ENCODE measurements around the gene WDR89.

The WDR89 gene

DNA sequence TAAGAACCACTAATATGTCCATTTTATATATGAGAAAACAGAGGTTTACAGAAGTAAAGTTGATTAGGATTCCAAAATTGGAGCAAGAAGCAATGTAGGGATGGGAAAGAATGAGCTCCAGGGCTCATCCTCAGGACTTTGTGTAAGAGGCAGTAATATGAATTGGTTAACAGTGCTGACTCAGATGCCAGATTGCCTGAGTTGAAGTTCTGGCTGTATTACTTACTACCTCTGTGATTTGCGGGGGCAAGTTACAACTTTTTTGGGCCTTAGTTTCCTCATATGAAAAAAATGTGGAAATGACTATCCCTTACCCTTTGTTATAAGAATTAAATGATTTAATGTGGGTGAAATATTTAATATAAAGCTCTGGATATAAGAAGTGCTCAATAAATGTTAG lies 63.4 kb downstream of the WDR89 start:
- Histone ChIP-seq H3K9me2 (replicated peaks; ENCODE audit: low read depth, low read length) (no peaks in the 10 kb centered on the region), H3K4me1 (ENCODE audit: insufficient read depth, low read length, poor library complexity, severe bottlenecking) (no peaks in the 10 kb centered on the region), H3K9ac (ENCODE audit: low read depth, low read length, poor library complexity, severe bottlenecking) (no peak overlapping the region), H2AFZ (ENCODE audit: low read length) (no peak overlapping the region), H3K79me2 (ENCODE audit: insufficient read depth, low read length) (no peaks in the 10 kb centered on the region), H3K36me3 (ENCODE audit: insufficient read depth, low read length) (no peaks in the 10 kb centered on the region), H3K27me3 (ENCODE audit: insufficient read depth, low read length, poor library complexity, severe bottlenecking) (no peaks in the 10 kb centered on the region), H3K4me3 (ENCODE audit: low read length, poor library complexity, severe bottlenecking) (no peak overlapping the region), H3K4me2 (ENCODE audit: low read depth, low read length, poor library complexity, severe bottlenecking) (no peak overlapping the region), H3F3A (ENCODE audit: low read depth) (no peaks in the 10 kb centered on the region), H4K20me1 (ENCODE audit: insufficient read depth, low read length, poor library complexity, severe bottlenecking) (no peaks in the 10 kb centered on the region), H3K9me3 (ENCODE audit: insufficient read depth, low read depth, low read length) (no peaks in the 10 kb centered on the region)
- no peak for TF ChIP-seq EZH2phosphoT487 (IDR thresholded peaks at IDR 0.05; ENCODE audit: borderline replicate concordance)
- TF ChIP-seq, protein P1, sequence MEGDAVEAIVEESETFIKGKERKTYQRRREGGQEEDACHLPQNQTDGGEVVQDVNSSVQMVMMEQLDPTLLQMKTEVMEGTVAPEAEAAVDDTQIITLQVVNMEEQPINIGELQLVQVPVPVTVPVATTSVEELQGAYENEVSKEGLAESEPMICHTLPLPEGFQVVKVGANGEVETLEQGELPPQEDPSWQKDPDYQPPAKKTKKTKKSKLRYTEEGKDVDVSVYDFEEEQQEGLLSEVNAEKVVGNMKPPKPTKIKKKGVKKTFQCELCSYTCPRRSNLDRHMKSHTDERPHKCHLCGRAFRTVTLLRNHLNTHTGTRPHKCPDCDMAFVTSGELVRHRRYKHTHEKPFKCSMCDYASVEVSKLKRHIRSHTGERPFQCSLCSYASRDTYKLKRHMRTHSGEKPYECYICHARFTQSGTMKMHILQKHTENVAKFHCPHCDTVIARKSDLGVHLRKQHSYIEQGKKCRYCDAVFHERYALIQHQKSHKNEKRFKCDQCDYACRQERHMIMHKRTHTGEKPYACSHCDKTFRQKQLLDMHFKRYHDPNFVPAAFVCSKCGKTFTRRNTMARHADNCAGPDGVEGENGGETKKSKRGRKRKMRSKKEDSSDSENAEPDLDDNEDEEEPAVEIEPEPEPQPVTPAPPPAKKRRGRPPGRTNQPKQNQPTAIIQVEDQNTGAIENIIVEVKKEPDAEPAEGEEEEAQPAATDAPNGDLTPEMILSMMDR (conservative IDR thresholded peaks at IDR 0.05; ENCODE audit: low read length), result no peak

DNA sequence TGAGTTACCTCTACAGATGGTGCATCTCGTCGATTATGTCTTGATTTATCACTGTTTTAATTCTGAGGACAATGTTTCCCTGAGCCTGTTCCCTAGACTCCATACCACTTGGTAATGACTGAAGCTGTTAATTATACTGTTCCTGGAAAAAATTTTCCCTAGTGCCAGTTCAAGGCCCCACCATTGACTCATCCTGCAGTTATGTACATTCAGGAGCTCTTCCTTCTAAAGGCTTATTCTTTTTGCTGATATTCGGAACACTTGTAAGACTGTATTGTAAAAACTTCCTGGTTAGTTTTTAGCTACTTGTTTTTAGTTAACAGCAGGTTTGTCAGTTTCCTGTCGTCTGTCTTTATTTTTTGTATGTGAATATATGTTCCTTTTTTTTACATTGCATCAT lies 68.1 kb downstream of the WDR89 start:
- no peak overlapping the region for H3K9ac ChIP-seq (ENCODE audit: low read depth, low read length, poor library complexity, severe bottlenecking)
- no peaks in the 10 kb centered on the region for H3K27me3 ChIP-seq (ENCODE audit: insufficient read depth, low read length, poor library complexity, severe bottlenecking)
- H3K4me3 ChIP-seq (ENCODE audit: low read length, poor library complexity, severe bottlenecking), result no peak overlapping the region
- no peak overlapping the region for H2AFZ ChIP-seq (ENCODE audit: low read length)
- no peaks in the 10 kb centered on the region for H3K9me3 ChIP-seq (ENCODE audit: insufficient read depth, low read depth, low read length)
- no peaks in the 10 kb centered on the region for H3K79me2 ChIP-seq (ENCODE audit: insufficient read depth, low read length)
- H4K20me1 ChIP-seq (ENCODE audit: insufficient read depth, low read length, poor library complexity, severe bottlenecking), result no peaks in the 10 kb centered on the region
- H3F3A ChIP-seq (ENCODE audit: low read depth), result no peaks in the 10 kb centered on the region
- no peak for TF ChIP-seq EZH2phosphoT487 (IDR thresholded peaks at IDR 0.05; ENCODE audit: borderline replicate concordance)
- TF ChIP-seq, protein P1 (conservative IDR thresholded peaks at IDR 0.05; ENCODE audit: low read length), result no peak
- H3K36me3 ChIP-seq (ENCODE audit: insufficient read depth, low read length), result no peaks in the 10 kb centered on the region
- H3K4me2 ChIP-seq (ENCODE audit: low read depth, low read length, poor library complexity, severe bottlenecking), result no peak overlapping the region
- no peaks in the 10 kb centered on the region for H3K9me2 ChIP-seq (replicated peaks; ENCODE audit: low read depth, low read length)
- H3K4me1 ChIP-seq (ENCODE audit: insufficient read depth, low read length, poor library complexity, severe bottlenecking), result no peaks in the 10 kb centered on the region

DNA sequence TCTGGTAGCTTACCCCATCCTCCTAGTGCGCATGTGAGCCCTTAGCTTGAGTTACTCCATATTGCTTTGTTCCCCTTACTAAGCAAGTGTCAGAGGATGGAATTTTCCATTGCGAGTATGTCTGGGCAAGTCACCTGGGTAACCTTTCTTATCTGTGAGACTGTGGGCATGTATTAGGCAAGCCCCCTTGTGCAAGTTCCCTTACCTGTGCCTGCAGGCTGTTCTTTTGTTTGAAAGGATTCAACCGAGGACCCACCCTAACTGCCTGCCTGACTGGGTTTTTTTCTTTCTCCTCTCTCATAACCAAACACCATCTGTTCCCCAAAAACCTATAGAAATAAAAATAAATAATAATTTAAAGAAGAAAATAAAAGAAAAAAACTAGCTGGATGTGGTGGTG lies 76.2 kb downstream of the WDR89 start:
- Histone ChIP-seq H3K9me3 (ENCODE audit: insufficient read depth, low read depth, low read length) (no peaks in the 10 kb centered on the region), H3K4me3 (ENCODE audit: low read length, poor library complexity, severe bottlenecking) (no peak overlapping the region), H3K27me3 (ENCODE audit: insufficient read depth, low read length, poor library complexity, severe bottlenecking) (no peaks in the 10 kb centered on the region), H3K4me2 (ENCODE audit: low read depth, low read length, poor library complexity, severe bottlenecking) (no peak overlapping the region), H4K20me1 (ENCODE audit: insufficient read depth, low read length, poor library complexity, severe bottlenecking) (no peaks in the 10 kb centered on the region), H3K4me1 (ENCODE audit: insufficient read depth, low read length, poor library complexity, severe bottlenecking) (no peaks in the 10 kb centered on the region), H3K9me2 (replicated peaks; ENCODE audit: low read depth, low read length) (no peaks in the 10 kb centered on the region), H3K79me2 (ENCODE audit: insufficient read depth, low read length) (no peaks in the 10 kb centered on the region), H2AFZ (ENCODE audit: low read length) (no peak overlapping the region; the same call in 1 of the 2 replicates), H3F3A (ENCODE audit: low read depth) (no peaks in the 10 kb centered on the region), H3K9ac (ENCODE audit: low read depth, low read length, poor library complexity, severe bottlenecking) (no peak overlapping the region), H3K36me3 (ENCODE audit: insufficient read depth, low read length) (no peaks in the 10 kb centered on the region)
- no peak for TF ChIP-seq EZH2phosphoT487 (IDR thresholded peaks at IDR 0.05; ENCODE audit: borderline replicate concordance)
- TF ChIP-seq, protein P1 (conservative IDR thresholded peaks at IDR 0.05; ENCODE audit: low read length), result no peak
